Aorta (tissue), 5 donors: ENCODE measurements around the gene FBH1. TPM values are rescaled to one million over a fixed set of nuclear protein-coding genes. Genes with fewer than 3 reads are reported as not detected.

Experiments used
- ATAC-seq: fragments of 200-7000 bp; cut with Tn5 transposase; one replicate; pipeline ENCODE4 v1.9.1; 2022; ENCODE audit warnings: moderate library complexity; ENCODE audit not compliant: low FRiP score
- DNase-seq, 2 donors: peaks; one replicate each; pipeline ENCODE4 v3.0.0-alpha.2; 2020
- H3K27ac ChIP-seq, 2 donors: one replicate each; pipeline ENCODE4 v1.5.1; 2013; ENCODE audit warnings: low read length in 2 of 2, mild to moderate bottlenecking in 2 of 2, moderate library complexity in 2 of 2, control low read depth in 1 of 2, inconsistent platforms in 1 of 2, low read depth in 1 of 2
- H3K27me3 ChIP-seq, 2 donors: one replicate each; pipeline ENCODE4 v1.6.1; 2013; ENCODE audit warnings: control low read depth in 1 of 2, low read length in 1 of 2, mild to moderate bottlenecking in 1 of 2, moderate library complexity in 1 of 2; ENCODE audit not compliant: insufficient read depth in 2 of 2, control insufficient read depth in 1 of 2
- H3K36me3 ChIP-seq, 2 donors: one replicate each; pipeline ENCODE4 v1.6.1; 2013; ENCODE audit warnings: control low read depth in 1 of 2, low read length in 1 of 2, mild to moderate bottlenecking in 1 of 2; ENCODE audit not compliant: insufficient read depth in 2 of 2, control insufficient read depth in 1 of 2
- H3K4me1 ChIP-seq, 2 donors: one replicate each; pipeline ENCODE4 v1.6.1; 2013; ENCODE audit warnings: low read length in 2 of 2, control low read depth in 1 of 2, mild to moderate bottlenecking in 1 of 2, moderate library complexity in 1 of 2; ENCODE audit not compliant: insufficient read depth in 2 of 2, control insufficient read depth in 1 of 2
- H3K4me3 ChIP-seq, 2 donors: one replicate each; pipeline ENCODE4 v1.5.1; 2013; ENCODE audit warnings: low read length in 2 of 2, control low read depth in 1 of 2, mild to moderate bottlenecking in 1 of 2
- H3K9me3 ChIP-seq: one replicate; pipeline ENCODE4 v1.6.1; 2013; ENCODE audit warnings: mild to moderate bottlenecking, low read length; ENCODE audit not compliant: control insufficient read depth
- WGBS, 2 donors: extraction: QIAGEN DNeasy Blood & Tissue Kit; methylation state at CpG; one replicate each; pipeline ENCODE4 v1.1.7; 2013; 5-methylcytosine and 5-hydroxymethylcytosine counted together
- intact Hi-C, 2 donors: fragments of 100-400 bp; cut with DNase I; formaldehyde crosslinking; loops; one replicate each; pipeline versions ENCODE4 v1.14.2 to v1.15.0; 2022
- polyA plus RNA-seq, 2 donors: library from polyadenylated mRNA; stranded (reverse); fragments of 200-250 nt; gene quantifications; one replicate each; pipeline ENCODE4 v1.2.3, GENCODE V29; 2013
- total RNA-seq, 2 donors: library from RNA; stranded (reverse); fragmentation: NEBNext Ultra II Directional; extraction: Animal tissue kit (Norgen Biotek cat#: 25700); gene quantifications; one replicate each; pipeline ENCODE4 v1.2.1, GENCODE V29; 2021
- donor health status: healthy with polysubstance abuse.
- donor health status: Bipolar disorder and iron deficiency.
- donor health status: DM: no; HTN: no; CAD: no.
- donor health status: DM: no; HTN: no; CAD: no.
- donor health status: DM: yes; HTN: yes; CAD: no.

FBH1 gene
- total and polyA plus RNA-seq, 4 donors = 36.9 to 110 (median 104) TPM

GRCh38 chr10:5913736-5914135 is 23.7 kb downstream of the FBH1 start:
- DNase-seq = no peak

GRCh38 chr10:5915451-5915850 is 25.4 kb downstream of the FBH1 start:
- intact Hi-C loops = no loop called here
- Histone ChIP-seq H3K36me3 (peaks cover 0 to 30% of the 10 kb centered on the region in 2 donors), H3K27me3 (no peaks in the 10 kb centered on the region), H3K9me3 (no peaks in the 10 kb centered on the region), H3K4me3 (no peak overlapping the region), H3K27ac (no peak overlapping the region), H3K4me1 (no peaks in the 10 kb centered on the region)
- ATAC-seq = no peak
- no peak for DNase-seq
- WGBS, 2 donors = 89 to 90% methylated on average over 14 of the region's 14 CpGs

More at GRCh38 chr10:5913736-5914135, 23.7 kb downstream of the FBH1 start:
- Histone ChIP-seq H3K4me1 (no peaks in the 10 kb centered on the region), H3K9me3 (no peaks in the 10 kb centered on the region), H3K27ac (no peak overlapping the region), H3K4me3 (no peak overlapping the region), H3K27me3 (no peaks in the 10 kb centered on the region), H3K36me3 (peaks cover 1 to 32% of the 10 kb centered on the region in 2 donors)
- ATAC-seq = no peak
- 88% methylated on average over 4 of the region's 4 CpGs for WGBS, 2 donors
- intact Hi-C loops = no loop called here

GRCh38 chr10:5917305-5917704 is 27.3 kb downstream of the FBH1 start:
- DNase-seq = no peak
- peaks cover 0 to 28% of the 10 kb centered on the region in 2 donors for H3K36me3 ChIP-seq
- no peaks in the 10 kb centered on the region for H3K4me1 ChIP-seq
- intact Hi-C loops = no loop called here
- H3K27ac ChIP-seq = no peak overlapping the region
- no peak for ATAC-seq
- WGBS, 2 donors = 96 to 99% methylated on average over 13 of the region's 13 CpGs
- no peak overlapping the region for H3K4me3 ChIP-seq
- no peaks in the 10 kb centered on the region for H3K27me3 ChIP-seq
- H3K9me3 ChIP-seq = no peaks in the 10 kb centered on the region

- Histone ChIP-seq H3K4me1 (no peaks in the 10 kb centered on the region), H3K27ac (no peak overlapping the region), H3K27me3 (no peaks in the 10 kb centered on the region), H3K4me3 (no peak overlapping the region), H3K36me3 (peaks cover under 1 to 28% of the 10 kb centered on the region in 2 donors), H3K9me3 (no peaks in the 10 kb centered on the region)
- 91 to 94% methylated on average over 4 of the region's 4 CpGs for WGBS, 2 donors
- ATAC-seq = no peak
- no peak for DNase-seq
- intact Hi-C loops = no loop called here
Observed at GRCh38 chr10:5918763-5919162, 28.7 kb downstream of the FBH1 start.

GRCh38 chr10:5919568-5919967 is 29.5 kb downstream of the FBH1 start:
- 92 to 94% methylated on average over 7 of the region's 7 CpGs for WGBS, 2 donors
- H3K36me3 ChIP-seq = peaks cover 6 to 25% of the 10 kb centered on the region in 2 donors
- DNase-seq = no peak

GRCh38 chr10:5921746-5922145 is 31.7 kb downstream of the FBH1 start:
- H3K4me3 ChIP-seq = no peak overlapping the region
- H3K9me3 ChIP-seq = no peaks in the 10 kb centered on the region
- H3K36me3 ChIP-seq = peaks cover 6 to 17% of the 10 kb centered on the region in 2 donors
- peaks cover 0 to 1% of the 10 kb centered on the region in 2 donors for H3K4me1 ChIP-seq
- ATAC-seq = no peak
- WGBS, 2 donors = 88 to 90% methylated on average over 5 of the region's 5 CpGs
- intact Hi-C loops = no loop called here
- no peaks in the 10 kb centered on the region for H3K27me3 ChIP-seq
- DNase-seq = no peak
- H3K27ac ChIP-seq = no peak overlapping the region

More at GRCh38 chr10:5919568-5919967, 29.5 kb downstream of the FBH1 start:
- Histone ChIP-seq H3K4me1 (no peaks in the 10 kb centered on the region), H3K27ac (no peak overlapping the region), H3K27me3 (no peaks in the 10 kb centered on the region), H3K4me3 (no peak overlapping the region), H3K9me3 (no peaks in the 10 kb centered on the region)
- intact Hi-C loops = no loop called here
- no peak for ATAC-seq

GRCh38 chr10:5924889-5925288 is 34.8 kb downstream of the FBH1 start:
- ATAC-seq (no peak), DNase-seq (no peak)
- intact Hi-C loops = loop anchor here in 1 of 2 donors (5.0 kb wide), 1 partner anchor 33 kb away; the partner anchor contains the start of gene FBH1
- Histone ChIP-seq H3K27me3 (no peaks in the 10 kb centered on the region), H3K9me3 (no peaks in the 10 kb centered on the region), H3K4me3 (no peak overlapping the region), H3K27ac (no peak overlapping the region), H3K4me1 (peaks cover 0 to 3% of the 10 kb centered on the region in 2 donors), H3K36me3 (peaks cover 8 to 13% of the 10 kb centered on the region in 2 donors)
- 74 to 79% methylated on average over 10 of the region's 10 CpGs for WGBS, 2 donors

GRCh38 chr10:5927306-5927705 is 37.3 kb downstream of the FBH1 start:
- H3K4me1 ChIP-seq = peaks cover 0 to 3% of the 10 kb centered on the region in 2 donors
- H3K27me3 ChIP-seq = no peaks in the 10 kb centered on the region
- H3K27ac ChIP-seq = peak overlapping the region in 1 of 2 donors; percentile 59
- ATAC-seq = no peak
- H3K4me3 ChIP-seq = no peak overlapping the region
- no peak for DNase-seq
- 2 to 8% methylated on average over 8 of the region's 8 CpGs for WGBS, 2 donors
- intact Hi-C loops = loop anchor here in 1 of 2 donors (5.0 kb wide), 1 partner anchor 35 kb away; the partner anchor contains the start of gene FBH1
- peaks cover 11% of the 10 kb centered on the region in 2 donors for H3K36me3 ChIP-seq
- no peaks in the 10 kb centered on the region for H3K9me3 ChIP-seq

GRCh38 chr10:5929442-5929841 is 39.4 kb downstream of the FBH1 start:
- Histone ChIP-seq H3K4me1 (peaks cover 0 to 3% of the 10 kb centered on the region in 2 donors), H3K4me3 (no peak overlapping the region), H3K36me3 (peaks cover 5 to 11% of the 10 kb centered on the region in 2 donors), H3K27ac (no peak overlapping the region), H3K9me3 (no peaks in the 10 kb centered on the region), H3K27me3 (no peaks in the 10 kb centered on the region)
- WGBS, 2 donors = 78 to 79% methylated on average over 8 of the region's 8 CpGs
- no peak for DNase-seq
- ATAC-seq = no peak
- intact Hi-C loops = loop anchor here in 1 of 2 donors (5.0 kb wide), 1 partner anchor 37 kb away; the partner anchor contains the start of gene FBH1
